Endothelial cell of coronary artery (primary cell): Measurements from ENCODE around the gene SMIM29. TPM values are rescaled to one million over a fixed set of nuclear protein-coding genes. Genes with fewer than 3 reads are reported as not detected.

ENCODE experiments used
- total RNA-seq: library from RNA; depleted of rRNA; stranded (reverse); fragments of >200 nt; gene quantifications from 2 replicates; pipeline ENCODE4 v1.2.3, GENCODE V29; 2014

SMIM29 gene
- total RNA-seq, result 16.6 and 21.3 TPM in 2 replicates

GRCh38 chr6:34248727-34249468 is at the start of gene SMIM29:
TSS of gene SMIM29 (minus strand) at chr6:34249006. CDS start at chr6:34247791, 1,215 bp downstream.

GRCh38 chr6:34236443-34237315 is 12.1 kb downstream of the SMIM29 start, which contains the start of gene HMGA1:
TSS of gene HMGA1 (plus strand) at chr6:34236873. CDS start at chr6:34240781, 3,908 bp downstream.

Other genes starting within 250 kb of the SMIM29 start
- gene GRM4, start 102.9 kb downstream of the SMIM29 start, total RNA-seq, result 0.09 TPM in 1 of 2 replicates, not detected in the other
- 162 and 174 TPM in 2 replicates for gene HMGA1, start 12.1 kb downstream of the SMIM29 start, total RNA-seq
- 18.2 and 21.6 TPM in 2 replicates for gene NUDT3, start 143.7 kb upstream of the SMIM29 start, total RNA-seq
- 2,279 and 2,456 TPM in 2 replicates for gene RPS10, start 177.1 kb upstream of the SMIM29 start, total RNA-seq
- not detected in 2 replicates for gene PACSIN1, start 217.1 kb upstream of the SMIM29 start, total RNA-seq